Stimulated activated naive CD4-positive, alpha-beta T cell (primary cell): ENCODE data around the gene DLL3.
A peak's percentile ranks its signal among the peaks of the same experiment; 100 is the strongest.

Experiments
- DNase-seq, 6 experiments: peaks; one replicate each; lab custom pipeline; 2025; lab: John Stamatoyannopoulos, UW

The DLL3 gene

GRCh38 chr19:39516270-39516669 lies 17.5 kb downstream of the DLL3 start:
- no peak for DNase-seq

GRCh38 chr19:39517432-39517831 lies 18.7 kb downstream of the DLL3 start:
- DNase-seq: no peak

DNA sequence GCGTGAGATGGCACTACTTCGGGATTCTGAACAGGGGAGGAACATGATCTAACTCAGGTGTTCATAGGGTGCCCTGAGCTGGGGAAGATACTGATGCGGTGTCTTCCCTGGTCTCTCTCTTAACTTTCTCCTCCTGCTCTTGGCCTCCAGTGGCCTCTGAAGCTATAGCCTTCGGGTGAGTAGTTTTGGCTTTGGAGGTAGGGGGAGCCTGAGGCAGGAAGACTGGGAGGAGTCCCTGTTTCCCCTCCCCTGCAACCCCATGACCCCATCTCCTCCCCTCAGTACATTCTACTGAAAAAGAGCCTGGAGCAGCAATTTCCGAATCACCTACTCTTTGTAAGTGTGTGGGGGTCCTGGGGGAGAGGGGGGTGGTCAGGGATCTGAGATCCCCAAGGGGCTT lies 19.7 kb downstream of the DLL3 start:
- no peak for DNase-seq

DNA sequence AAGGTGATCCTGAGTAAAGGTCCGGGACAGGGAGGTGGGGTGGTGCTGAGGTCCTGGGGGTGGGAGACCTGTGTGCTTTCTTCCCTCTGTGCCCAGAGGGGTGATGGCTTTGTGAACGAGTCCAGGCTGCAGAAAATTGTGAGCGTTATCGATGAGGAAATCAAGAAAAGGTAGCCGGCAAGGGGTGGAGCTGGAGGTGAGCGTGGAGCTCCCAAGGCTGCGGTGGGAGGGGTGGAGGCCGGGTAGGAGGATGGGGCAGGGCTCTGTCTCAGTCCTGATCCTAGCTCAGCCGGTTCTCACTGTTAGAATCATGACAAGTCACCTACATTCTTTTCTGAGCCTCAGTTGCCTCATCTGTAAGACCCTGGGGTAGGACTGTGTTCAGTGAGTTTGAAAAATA lies 20.2 kb downstream of the DLL3 start:
- no peak for DNase-seq

GRCh38 chr19:39520541-39521484 lies 22.1 kb downstream of the DLL3 start:
- DNase-seq: no peak

DNA sequence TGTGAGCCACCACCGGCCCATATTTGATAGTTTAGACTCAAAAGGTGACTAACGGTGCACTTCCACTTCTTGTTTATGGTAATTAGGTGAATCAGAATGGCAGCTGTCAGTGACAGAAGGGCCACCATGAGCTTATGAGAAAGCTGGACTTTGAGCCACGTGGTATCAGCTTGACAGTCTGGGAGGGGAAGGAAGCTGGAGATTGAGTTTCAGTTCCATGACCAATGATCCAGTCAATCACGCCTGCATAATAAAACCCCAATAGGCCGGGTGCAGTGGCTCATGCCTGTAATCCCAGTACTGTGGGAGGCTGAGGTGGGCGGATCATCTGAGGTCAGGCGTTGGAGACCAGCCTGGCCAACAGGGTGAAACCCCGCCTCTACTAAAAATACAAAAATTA lies 25.7 kb downstream of the DLL3 start:
- no peak for DNase-seq

- DNase-seq: no peak
These were observed 26.5 kb downstream of the DLL3 start for GRCh38 chr19:39525205-39525604.

GRCh38 chr19:39531834-39532232 lies 33.1 kb downstream of the DLL3 start:
- no peak for DNase-seq

- peak; percentile 81 to 96 (median 92) for DNase-seq
These were observed 33.7 kb downstream of the DLL3 start, which contains the start of gene EID2B for GRCh38 chr19:39532233-39533002. Gene EID2B, minus strand, starts transcription at chr19:39532852. Its CDS starts 50 bp downstream, at chr19:39532802.

GRCh38 chr19:39533003-39533512 lies 34.3 kb downstream of the DLL3 start:
- no peak for DNase-seq

- DNase-seq: no peak
These were observed 35.0 kb downstream of the DLL3 start for GRCh38 chr19:39533791-39534190.

DNA sequence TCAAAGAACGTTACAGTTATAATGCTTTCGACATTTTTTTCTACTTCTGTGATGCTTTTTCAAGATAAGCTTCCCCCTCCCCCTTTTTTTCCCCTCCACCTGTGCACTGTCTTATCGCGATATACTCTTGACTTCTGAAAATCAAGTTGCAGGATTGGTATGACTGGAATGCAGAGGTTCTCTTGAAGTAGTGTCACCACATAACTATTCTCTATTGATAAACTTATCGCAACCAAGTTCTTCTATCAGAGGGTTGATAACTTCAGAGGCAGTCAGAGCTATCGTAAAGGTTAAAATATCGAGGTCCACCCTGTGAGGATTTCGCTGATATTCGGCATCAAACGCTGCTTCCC lies 40.4 kb downstream of the DLL3 start:
- no peak for DNase-seq

- DNase-seq: peak; percentile 85 to 96 (median 91)
These were observed 41.0 kb downstream of the DLL3 start, which contains the start of gene EID2 for GRCh38 chr19:39539518-39540332. Gene EID2, minus strand, starts transcription at chr19:39540161. Its CDS starts 82 bp downstream, at chr19:39540079.

- DNase-seq: no peak
These were observed 41.6 kb downstream of the DLL3 start for GRCh38 chr19:39540333-39540673.

- DNase-seq: no peak
These were observed 43.5 kb downstream of the DLL3 start for GRCh38 chr19:39542206-39542605.

DNA sequence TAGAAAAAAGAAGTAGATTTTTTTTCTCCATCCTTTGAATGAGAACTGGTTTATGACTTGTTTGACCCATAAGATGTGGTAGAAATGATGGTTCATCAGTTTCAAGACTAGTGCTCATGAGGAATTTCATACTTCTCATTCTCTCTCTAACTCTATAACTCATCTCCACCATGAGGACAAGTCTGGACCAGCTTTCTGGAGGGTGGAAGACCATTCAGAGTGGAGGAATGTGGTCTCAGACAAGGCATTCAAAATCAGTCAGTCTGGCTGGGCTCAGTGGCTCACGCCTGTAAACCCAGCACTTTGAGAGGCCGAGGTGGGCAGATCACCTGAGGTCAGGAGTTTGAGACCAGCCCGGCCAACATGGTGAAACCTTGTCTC lies 44.7 kb downstream of the DLL3 start:
- DNase-seq: no peak

DNA sequence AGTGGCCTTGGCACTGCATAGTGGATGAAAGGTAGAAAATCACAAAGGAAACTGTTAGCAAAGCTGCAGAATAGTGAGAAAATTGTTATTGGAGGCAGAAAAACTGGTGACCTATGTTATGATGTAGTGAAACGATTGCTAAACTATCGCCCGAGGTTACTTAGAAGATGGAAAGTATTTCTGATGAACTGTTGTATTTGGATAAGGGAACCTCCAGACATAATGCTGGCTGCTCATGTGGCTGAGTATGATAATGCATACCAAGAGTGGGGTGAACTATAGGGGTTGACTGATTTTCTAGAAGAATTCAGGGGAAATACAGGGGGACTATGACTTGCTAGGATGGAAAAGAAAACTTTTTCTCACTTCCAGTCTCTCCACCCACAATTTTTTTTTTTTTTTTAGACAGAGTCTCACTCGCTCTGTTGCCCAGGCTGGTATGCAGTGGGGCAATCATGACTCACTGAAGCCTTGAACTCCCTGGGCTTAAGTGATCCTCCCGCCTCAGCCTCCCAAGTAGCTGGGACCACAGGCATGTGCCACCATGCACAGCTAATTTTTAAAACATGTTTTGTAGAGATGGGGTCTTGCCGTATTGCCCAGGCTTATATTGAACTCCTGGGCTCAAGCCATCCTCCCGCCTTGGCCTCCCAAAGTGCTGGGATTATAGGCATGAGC lies 45.6 kb downstream of the DLL3 start:
- no peak for DNase-seq

- DNase-seq: peak in 3 of 6 experiments; percentile 46 to 53 (median 49)
These were observed 46.2 kb downstream of the DLL3 start for GRCh38 chr19:39544911-39545310.

- no peak for DNase-seq
These were observed 47.9 kb downstream of the DLL3 start for GRCh38 chr19:39546599-39546998.

- no peak for DNase-seq
These were observed 51.5 kb downstream of the DLL3 start for GRCh38 chr19:39550197-39550596.

- DNase-seq: no peak
These were observed 54.4 kb downstream of the DLL3 start for GRCh38 chr19:39553082-39553652.
